A673 (cell line): Measurements from ENCODE around the gene TMED1. TPM values are rescaled to one million over a fixed set of nuclear protein-coding genes. Genes with fewer than 3 reads are reported as not detected.

Experiments
- BruUV-seq: library from RNA; stranded (reverse); fragments of 400-500 nt; replicated peaks from 2 replicates; lab custom pipeline; 2021; lab: Mats Ljungman, UMichigan
- CTCF ChIA-PET: fragments of 300-600 bp; sonication (Branson Sonifier 250); formaldehyde crosslinking; loops from one replicate; lab custom pipeline; 2022; ENCODE audit warnings: antibody characterized with exemption; lab: Charles Lee
- POLR2A ChIA-PET: fragments of 300-600 bp; sonication (Branson Sonifier 250); formaldehyde crosslinking; loops from one replicate; lab custom pipeline; 2022; ENCODE audit warnings: antibody characterized with exemption; ENCODE audit not compliant: low non-redundant PET; lab: Charles Lee
- DNase-seq: peaks from one replicate; pipeline ENCODE4 v3.0.0-alpha.2; 2015; ENCODE audit warnings: low spot score
- H3K27ac ChIP-seq: fragments of 200-600 bp; sonication (generic); 2 replicates; pipeline ENCODE4 v1.5.1; 2016; ENCODE audit warnings: mixed run types, low read depth, mild to moderate bottlenecking, mixed read lengths, antibody characterized with exemption, low read length; ENCODE audit not compliant: poor library complexity, severe bottlenecking
- H3K27me3 ChIP-seq: fragments of 200-600 bp; sonication (generic); replicated peaks from 2 replicates; pipeline ENCODE4 v1.6.1; 2017; ENCODE audit warnings: mixed run types, low read depth, mild to moderate bottlenecking, mixed read lengths, antibody characterized with exemption, low read length; ENCODE audit not compliant: insufficient read depth, poor library complexity
- H3K36me3 ChIP-seq: fragments of 200-600 bp; sonication (generic); 2 replicates; pipeline ENCODE4 v1.6.1; 2016; ENCODE audit warnings: mixed run types, mild to moderate bottlenecking, mixed read lengths, antibody characterized with exemption, low read length; ENCODE audit not compliant: insufficient read depth, poor library complexity, severe bottlenecking
- H3K4me1 ChIP-seq: fragments of 200-600 bp; sonication (generic); 2 replicates; pipeline ENCODE4 v1.6.1; 2017; ENCODE audit warnings: mixed run types, mild to moderate bottlenecking, mixed read lengths, antibody characterized with exemption, low read length; ENCODE audit not compliant: insufficient read depth, poor library complexity, severe bottlenecking
- H3K4me3 ChIP-seq: fragments of 200-600 bp; sonication (generic); 2 replicates; pipeline ENCODE4 v1.5.1; 2016; ENCODE audit warnings: low read depth, mixed run types, mild to moderate bottlenecking, mixed read lengths, low read length; ENCODE audit not compliant: poor library complexity, severe bottlenecking
- H3K9me3 ChIP-seq: fragments of 200-600 bp; sonication (generic); 2 replicates; pipeline ENCODE4 v1.6.1; 2016; ENCODE audit warnings: mixed run types, low read depth, mild to moderate bottlenecking, mixed read lengths, antibody characterized with exemption, low read length; ENCODE audit not compliant: poor library complexity, severe bottlenecking
- CTCF ChIP-seq: fragments of 300-800, 200-600 bp; sonication (generic); conservative IDR thresholded peaks from 2 replicates; pipeline ENCODE4 v1.5.1; 2017; ENCODE audit warnings: low read depth, mild to moderate bottlenecking, antibody characterized with exemption, low read length, moderate library complexity, mixed read lengths
- EZH2 ChIP-seq: fragments of 200-600 bp; sonication (generic); IDR thresholded peaks from 2 replicates; pipeline ENCODE4 v1.6.1; 2017; ENCODE audit warnings: borderline replicate concordance, low read depth, mild to moderate bottlenecking, mixed read lengths, antibody characterized with exemption, low read length; ENCODE audit not compliant: poor library complexity, severe bottlenecking
- intact Hi-C: fragments of 100-400 bp; cut with micrococcal nuclease; formaldehyde crosslinking; loops from one replicate; pipeline ENCODE4 v1.10.0; 2022; ENCODE audit not compliant: unreplicated experiment
- total RNA-seq: library from RNA; stranded (reverse); gene quantifications from 2 replicates; pipeline ENCODE4 v1.2.3, GENCODE V29; 2021

The TMED1 gene
- total RNA-seq, 1 experiment from 2014 or later, result 27.3 TPM

GRCh38 chr19:10797541-10798256, 38.3 kb downstream of the TMED1 start:
- intact Hi-C loops, result no loop called here
- Histone ChIP-seq H3K4me3 (no peak overlapping the region), H3K4me1 (no peaks in the 10 kb centered on the region), H3K27me3 (no peaks in the 10 kb centered on the region), H3K27ac (no peak overlapping the region), H3K9me3 (no peaks in the 10 kb centered on the region), H3K36me3 (peaks cover 32% of the 10 kb centered on the region)
- POLR2A ChIA-PET, result no interaction called here
- no TSS peak for BruUV-seq
- DNase-seq, result no peak
- CTCF ChIA-PET, result no interaction called here
- TF ChIP-seq CTCF (no peak), EZH2 (no peak)

- CTCF ChIA-PET, result no interaction called here
- intact Hi-C loops, result no loop called here
- POLR2A ChIA-PET, result no interaction called here
Observed at GRCh38 chr19:10797078-10797477, 38.9 kb downstream of the TMED1 start.

DNA sequence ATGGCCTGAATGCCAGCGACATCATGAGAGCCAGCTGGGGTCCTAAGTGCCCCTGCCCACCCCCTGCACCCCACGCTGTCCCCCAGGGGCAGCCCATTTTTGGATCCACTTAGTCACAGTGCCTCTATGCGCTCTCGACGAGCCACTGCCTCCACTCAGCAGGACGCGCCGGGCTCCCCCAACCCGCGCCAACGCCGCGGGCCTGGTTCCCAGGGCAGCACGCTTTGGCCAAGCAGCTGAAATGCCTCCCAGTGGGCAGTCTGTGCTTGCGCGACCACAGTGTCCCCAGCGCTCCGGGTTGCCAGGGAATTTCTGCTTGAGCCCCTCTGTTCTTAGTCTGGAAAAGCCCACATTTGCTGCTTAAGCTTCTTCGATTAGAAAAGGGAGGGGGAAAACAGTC, 39.4 kb downstream of the TMED1 start:
- TF ChIP-seq CTCF (no peak), EZH2 (no peak)
- POLR2A ChIA-PET, result no interaction called here
- Histone ChIP-seq H3K4me3 (no peak overlapping the region), H3K4me1 (no peaks in the 10 kb centered on the region), H3K36me3 (peaks cover 27% of the 10 kb centered on the region), H3K27me3 (no peaks in the 10 kb centered on the region), H3K27ac (no peak overlapping the region), H3K9me3 (no peaks in the 10 kb centered on the region)
- CTCF ChIA-PET, result no interaction called here
- no peak for DNase-seq
- intact Hi-C loops, result no loop called here
- no TSS peak for BruUV-seq

More at GRCh38 chr19:10797078-10797477, 38.9 kb downstream of the TMED1 start:
- no peak for TF ChIP-seq CTCF
- no peak for TF ChIP-seq EZH2
- H3K9me3 ChIP-seq, result no peaks in the 10 kb centered on the region
- H3K4me3 ChIP-seq, result no peak overlapping the region
- H3K4me1 ChIP-seq, result no peaks in the 10 kb centered on the region
- H3K27me3 ChIP-seq, result no peaks in the 10 kb centered on the region
- H3K27ac ChIP-seq, result no peak overlapping the region
- no peak for DNase-seq
- no TSS peak for BruUV-seq
- H3K36me3 ChIP-seq, result peaks cover 28% of the 10 kb centered on the region
